Kidney (tissue), 14 donors: Measurements from ENCODE around the gene TP63. TPM values are rescaled to one million over a fixed set of nuclear protein-coding genes. Genes with fewer than 3 reads are reported as not detected.

Experiments
- DNase-seq, 5 donors: peaks; one replicate each; pipeline ENCODE4 v3.0.0-alpha.2; 2013 to 2020
- FAIRE-seq: peaks from 2 replicates; lab custom pipeline; 2012; peaks lifted over from hg19 to GRCh38; lab: Jason Lieb, UNC
- H3K27ac ChIP-seq, 2 donors: one replicate each; pipeline ENCODE4 v1.7.0; 2013; ENCODE audit warnings: low read depth in 2 of 2, low read length in 2 of 2, inconsistent platforms in 1 of 2
- H3K27me3 ChIP-seq: one replicate; pipeline ENCODE4 v1.7.1; 2013; ENCODE audit warnings: low read length, inconsistent platforms; ENCODE audit not compliant: control insufficient read depth, insufficient read depth
- H3K36me3 ChIP-seq, 3 donors: one replicate each; pipeline versions ENCODE4 v1.7.0 to v1.7.1; 2013; ENCODE audit warnings: low read length in 3 of 3, control low read depth in 1 of 3, inconsistent platforms in 1 of 3; ENCODE audit not compliant: insufficient read depth in 3 of 3, control insufficient read depth in 2 of 3
- H3K4me1 ChIP-seq, 3 donors: one replicate each; pipeline versions ENCODE4 v1.7.0 to v1.7.1; 2013; ENCODE audit warnings: low read length in 3 of 3, inconsistent platforms in 1 of 3, low read depth in 1 of 3; ENCODE audit not compliant: control insufficient read depth in 2 of 3, insufficient read depth in 2 of 3
- H3K4me3 ChIP-seq, 3 donors: one replicate each; pipeline versions ENCODE4 v1.7.0 to v1.8.1; 2013; ENCODE audit warnings: low read length in 3 of 3, control low read depth in 1 of 3, inconsistent platforms in 1 of 3
- H3K9ac ChIP-seq, 3 donors: one replicate each; pipeline versions ENCODE4 v1.7.0 to v1.7.1; 2013; ENCODE audit warnings: low read length in 3 of 3, control low read depth in 1 of 3, inconsistent platforms in 1 of 3
- H3K9me3 ChIP-seq, 3 donors: one replicate each; pipeline versions ENCODE4 v1.7.0 to v1.7.1; 2013; ENCODE audit warnings: low read length in 3 of 3, control low read depth in 1 of 3, inconsistent platforms in 1 of 3; ENCODE audit not compliant: control insufficient read depth in 2 of 3, insufficient read depth in 1 of 3
- CTCF ChIP-seq: IDR thresholded peaks from 3 replicates; pipeline ENCODE4 v1.5.1; 2012; ENCODE audit warnings: mild to moderate bottlenecking, moderate library complexity, borderline replicate concordance; ENCODE audit not compliant: insufficient read depth; ENCODE audit errors: extremely low read depth
- intact Hi-C: fragments of 100-400 bp; cut with DNase I; formaldehyde crosslinking; loops from one replicate; pipeline ENCODE4 v1.11.1; 2022
- polyA plus RNA-seq: library from polyadenylated mRNA; stranded (reverse); fragments of 350-450 nt; fragmentation: Illumina TruSeq; extraction: RNeasy Lipid Tissue Mini Kit (QIAGEN cat#74804); gene quantifications from one replicate; pipeline ENCODE4 v1.2.3, GENCODE V29; 2014; ENCODE audit warnings: low read depth, low replicate concordance; ENCODE audit not compliant: insufficient read depth
- total RNA-seq: library from RNA; stranded (reverse); fragmentation: NEBNext Ultra II Directional; extraction: Animal tissue kit (Norgen Biotek cat#: 25700); gene quantifications from one replicate; pipeline ENCODE4 v1.2.1, GENCODE V29; 2021
- donor health status: control.
- donor health status: control.
- donor health status: control.
- donor health status: control.
- donor health status: control.
- donor health status: DM: yes; HTN: yes; CAD: no.
- donor health status: Normal renal cell carcinoma (clear cell type).

TP63 gene
- total and polyA plus RNA-seq, 2 donors from 2014 or later: 0.13 to 1.1 TPM

GRCh38 chr3:189833996-189834395, 202.8 kb downstream of the TP63 start:
- H3K4me1 ChIP-seq: no peaks in the 10 kb centered on the region
- intact Hi-C loops: no loop called here
- no peak overlapping the region for H3K27ac ChIP-seq
- TF ChIP-seq CTCF: no peak
- no peak overlapping the region for H3K9ac ChIP-seq
- H3K36me3 ChIP-seq: no peaks in the 10 kb centered on the region
- no peaks in the 10 kb centered on the region for H3K27me3 ChIP-seq
- H3K4me3 ChIP-seq: no peak overlapping the region
- no peaks in the 10 kb centered on the region for H3K9me3 ChIP-seq
- no peak for DNase-seq
- FAIRE-seq: no peak

- DNase-seq (no peak), FAIRE-seq (no peak)
- intact Hi-C loops: no loop called here
- no peak overlapping the region for H3K27ac ChIP-seq
- no peak overlapping the region for H3K4me3 ChIP-seq
- no peak for TF ChIP-seq CTCF
- H3K4me1 ChIP-seq: no peaks in the 10 kb centered on the region
- H3K9me3 ChIP-seq: no peaks in the 10 kb centered on the region
- no peak overlapping the region for H3K9ac ChIP-seq
- H3K27me3 ChIP-seq: no peaks in the 10 kb centered on the region
- no peaks in the 10 kb centered on the region for H3K36me3 ChIP-seq
These were observed 203.3 kb downstream of the TP63 start for GRCh38 chr3:189834462-189834861.

- Histone ChIP-seq H3K4me1 (no peaks in the 10 kb centered on the region), H3K9ac (no peak overlapping the region), H3K27me3 (no peaks in the 10 kb centered on the region), H3K27ac (no peak overlapping the region), H3K36me3 (no peaks in the 10 kb centered on the region), H3K9me3 (no peaks in the 10 kb centered on the region), H3K4me3 (no peak overlapping the region)
- TF ChIP-seq CTCF: no peak
- no peak for FAIRE-seq
- intact Hi-C loops: no loop called here
- no peak for DNase-seq
These were observed 205.6 kb downstream of the TP63 start for GRCh38 chr3:189836795-189837194.

- Histone ChIP-seq H3K9me3 (no peaks in the 10 kb centered on the region), H3K4me1 (no peaks in the 10 kb centered on the region), H3K9ac (no peak overlapping the region), H3K27ac (no peak overlapping the region), H3K27me3 (no peaks in the 10 kb centered on the region), H3K4me3 (no peak overlapping the region), H3K36me3 (no peaks in the 10 kb centered on the region)
- FAIRE-seq (no peak), DNase-seq (no peak)
- TF ChIP-seq CTCF: no peak
- intact Hi-C loops: no loop called here
These were observed 207.1 kb downstream of the TP63 start for GRCh38 chr3:189838291-189838690.
